ENCODE data around the gene OXNAD1. TPM values are rescaled to one million over a fixed set of nuclear protein-coding genes. Genes with fewer than 3 reads are reported as not detected.

The OXNAD1 gene
- polyA plus RNA-seq, 1 of the 3 experiments (the other 2 are of a cell fraction): 6.9 TPM

DNA sequence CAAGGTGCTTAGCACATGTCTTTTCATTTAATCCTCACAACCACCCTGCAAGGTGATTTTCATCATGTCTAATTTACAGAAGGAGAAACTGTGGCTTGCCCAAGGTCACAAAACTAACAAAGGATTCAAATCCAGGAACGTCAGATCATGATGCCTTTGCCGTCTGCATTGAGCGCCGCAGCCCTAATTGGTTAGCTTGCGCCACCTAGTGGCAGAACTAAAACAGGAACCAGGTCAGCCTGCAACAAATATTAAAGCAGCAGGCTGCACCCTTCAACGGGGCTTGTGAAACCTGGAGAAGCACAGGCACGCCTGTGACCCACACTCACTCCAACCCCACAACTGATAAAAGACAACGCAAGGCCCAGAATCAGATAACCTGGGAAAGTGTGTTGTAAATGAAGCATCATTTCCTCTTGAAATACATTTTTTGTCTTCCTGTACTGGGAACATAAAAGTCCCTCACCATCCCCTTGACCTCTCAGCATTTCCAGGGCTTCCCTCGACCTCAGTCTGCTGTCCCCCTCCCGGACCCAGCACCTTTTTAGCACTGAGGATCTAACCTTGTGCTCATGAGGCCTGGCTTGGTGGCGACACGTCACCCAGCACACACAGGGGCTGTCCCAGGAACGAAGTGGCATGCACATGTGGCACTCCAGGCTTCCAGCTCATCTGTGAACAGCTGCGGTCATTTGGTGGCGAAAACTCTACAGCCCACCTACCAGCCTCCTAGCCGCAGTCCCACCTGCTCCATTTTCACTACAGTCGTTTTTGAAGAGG lies 17.5 kb upstream of the OXNAD1 start:
- no peaks in the 10 kb centered on the region for H3K79me2 ChIP-seq (ENCODE audit: insufficient read depth)
- H3K4me3 ChIP-seq (ENCODE audit: low read depth in 2 of 2, low read length in 1 of 2): no peak overlapping the region; a peak in 1 of 4 replicates
- no peaks in the 10 kb centered on the region for H3F3A ChIP-seq (replicated peaks; ENCODE audit: insufficient read depth)
- 26% methylated on average over 17 of the region's 17 CpGs for WGBS (ENCODE audit: low lambda C conversion rate)
- peak; percentile 76 for DNase-seq
- H3K4me1 ChIP-seq (ENCODE audit: control insufficient read depth in 1 of 2, insufficient read depth in 2 of 2, low read depth in 1 of 2, low read length in 1 of 2): peaks cover 0 to 11% of the 10 kb centered on the region in 2 experiments; a peak in 1 of 4 replicates
- no peaks in the 10 kb centered on the region for H3K27me3 ChIP-seq (ENCODE audit: insufficient read depth)
- ChIA-PET CTCF (interaction anchor here (1.1 to 4.1 kb wide), 13 partner anchors 12 to 1045 kb away, joined by 3 to 30 read pairs (median 4); partner anchors contain the start of genes DPH3, GALNT15 and OXNAD1), POLR2A (no interaction called here)
- no peak overlapping the region for H3K27ac ChIP-seq (ENCODE audit: low read depth in 2 of 2, low read length in 1 of 2)
- H3K9ac ChIP-seq: no peak overlapping the region
- H4K20me1 ChIP-seq (ENCODE audit: insufficient read depth): no peaks in the 10 kb centered on the region
- H2AFZ ChIP-seq (ENCODE audit: low read depth): peak overlapping the region; percentile 78; the same call in 1 of the 2 replicates
- H3K9me3 ChIP-seq: no peaks in the 10 kb centered on the region
- no peaks in the 10 kb centered on the region for H3K36me3 ChIP-seq (replicated peaks in 1 of 2; ENCODE audit: control insufficient read depth in 1 of 2, insufficient read depth in 2 of 2, low read length in 1 of 2)
- peak overlapping the region; percentile 14; the same call in 1 of the 2 replicates for H3K4me2 ChIP-seq
- TF ChIP-seq SMC3 (IDR thresholded peaks at IDR 0.05; ENCODE audit: low read depth, low read length) (peak; percentile 92), MXI1 (IDR thresholded peaks at IDR 0.05; ENCODE audit: low read depth, low read length) (peak; percentile 46; the same call in 1 of the 2 replicates), FOXJ3 (CRISPR knock-in tag; IDR thresholded peaks at IDR 0.05) (no peak), TCF12 (IDR thresholded peaks at IDR 0.05) (no peak), RAD21 (IDR thresholded peaks at IDR 0.05; ENCODE audit: low read length) (peak; percentile 95), RFX5 (IDR thresholded peaks at IDR 0.05; ENCODE audit: low read length) (peak; percentile 22; the same call in 1 of the 2 replicates)
- TF ChIP-seq, protein P1, sequence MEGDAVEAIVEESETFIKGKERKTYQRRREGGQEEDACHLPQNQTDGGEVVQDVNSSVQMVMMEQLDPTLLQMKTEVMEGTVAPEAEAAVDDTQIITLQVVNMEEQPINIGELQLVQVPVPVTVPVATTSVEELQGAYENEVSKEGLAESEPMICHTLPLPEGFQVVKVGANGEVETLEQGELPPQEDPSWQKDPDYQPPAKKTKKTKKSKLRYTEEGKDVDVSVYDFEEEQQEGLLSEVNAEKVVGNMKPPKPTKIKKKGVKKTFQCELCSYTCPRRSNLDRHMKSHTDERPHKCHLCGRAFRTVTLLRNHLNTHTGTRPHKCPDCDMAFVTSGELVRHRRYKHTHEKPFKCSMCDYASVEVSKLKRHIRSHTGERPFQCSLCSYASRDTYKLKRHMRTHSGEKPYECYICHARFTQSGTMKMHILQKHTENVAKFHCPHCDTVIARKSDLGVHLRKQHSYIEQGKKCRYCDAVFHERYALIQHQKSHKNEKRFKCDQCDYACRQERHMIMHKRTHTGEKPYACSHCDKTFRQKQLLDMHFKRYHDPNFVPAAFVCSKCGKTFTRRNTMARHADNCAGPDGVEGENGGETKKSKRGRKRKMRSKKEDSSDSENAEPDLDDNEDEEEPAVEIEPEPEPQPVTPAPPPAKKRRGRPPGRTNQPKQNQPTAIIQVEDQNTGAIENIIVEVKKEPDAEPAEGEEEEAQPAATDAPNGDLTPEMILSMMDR (IDR thresholded peaks at IDR 0.05): peak; percentile 91
- no peaks in the 10 kb centered on the region for H3K9me2 ChIP-seq

DNA sequence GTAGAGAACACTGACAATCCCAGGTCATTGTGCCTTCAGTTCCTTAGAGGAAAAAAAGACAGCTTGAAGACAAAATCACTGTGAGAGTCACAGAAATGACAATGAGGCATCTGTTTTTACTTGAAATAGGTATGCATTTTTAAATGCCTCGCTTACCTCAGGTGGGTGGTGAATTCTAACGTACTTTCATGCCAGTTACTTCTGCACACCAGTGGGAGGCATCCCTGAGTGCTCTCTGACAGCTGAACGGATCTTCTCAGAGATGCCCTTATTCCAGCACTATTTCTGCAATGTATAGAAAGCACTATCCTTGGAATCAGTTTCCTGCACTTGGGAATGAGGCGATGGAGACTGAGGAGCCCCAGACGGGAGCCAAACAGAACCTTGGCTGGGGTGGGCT lies 16.5 kb upstream of the OXNAD1 start:
- 95% methylated on average over 5 of the region's 5 CpGs for WGBS (ENCODE audit: low lambda C conversion rate)

More for the DNA sequence above, 16.5 kb upstream of the OXNAD1 start:
- Histone ChIP-seq H3K4me2 (no peak overlapping the region), H3K27ac (ENCODE audit: low read depth in 2 of 2, low read length in 1 of 2) (no peak overlapping the region), H3K9me2 (no peaks in the 10 kb centered on the region), H3K79me2 (ENCODE audit: insufficient read depth) (no peaks in the 10 kb centered on the region), H4K20me1 (ENCODE audit: insufficient read depth) (no peaks in the 10 kb centered on the region), H3K9me3 (no peaks in the 10 kb centered on the region), H3F3A (replicated peaks; ENCODE audit: insufficient read depth) (no peaks in the 10 kb centered on the region), H2AFZ (ENCODE audit: low read depth) (no peak overlapping the region), H3K9ac (no peak overlapping the region), H3K4me1 (ENCODE audit: control insufficient read depth in 1 of 2, insufficient read depth in 2 of 2, low read depth in 1 of 2, low read length in 1 of 2) (peaks cover 0 to 11% of the 10 kb centered on the region in 2 experiments; a peak in 1 of 4 replicates), H3K27me3 (ENCODE audit: insufficient read depth) (no peaks in the 10 kb centered on the region), H3K36me3 (replicated peaks in 1 of 2; ENCODE audit: control insufficient read depth in 1 of 2, insufficient read depth in 2 of 2, low read length in 1 of 2) (no peaks in the 10 kb centered on the region), H3K4me3 (ENCODE audit: low read depth in 2 of 2, low read length in 1 of 2) (no peak overlapping the region)
- CTCF ChIA-PET: interaction anchor here (0.6 to 4.1 kb wide), 12 partner anchors 16 to 1046 kb away, joined by 3 to 30 read pairs (median 4); partner anchors contain the start of genes DPH3, GALNT15 and OXNAD1
- TF ChIP-seq, protein P2, sequence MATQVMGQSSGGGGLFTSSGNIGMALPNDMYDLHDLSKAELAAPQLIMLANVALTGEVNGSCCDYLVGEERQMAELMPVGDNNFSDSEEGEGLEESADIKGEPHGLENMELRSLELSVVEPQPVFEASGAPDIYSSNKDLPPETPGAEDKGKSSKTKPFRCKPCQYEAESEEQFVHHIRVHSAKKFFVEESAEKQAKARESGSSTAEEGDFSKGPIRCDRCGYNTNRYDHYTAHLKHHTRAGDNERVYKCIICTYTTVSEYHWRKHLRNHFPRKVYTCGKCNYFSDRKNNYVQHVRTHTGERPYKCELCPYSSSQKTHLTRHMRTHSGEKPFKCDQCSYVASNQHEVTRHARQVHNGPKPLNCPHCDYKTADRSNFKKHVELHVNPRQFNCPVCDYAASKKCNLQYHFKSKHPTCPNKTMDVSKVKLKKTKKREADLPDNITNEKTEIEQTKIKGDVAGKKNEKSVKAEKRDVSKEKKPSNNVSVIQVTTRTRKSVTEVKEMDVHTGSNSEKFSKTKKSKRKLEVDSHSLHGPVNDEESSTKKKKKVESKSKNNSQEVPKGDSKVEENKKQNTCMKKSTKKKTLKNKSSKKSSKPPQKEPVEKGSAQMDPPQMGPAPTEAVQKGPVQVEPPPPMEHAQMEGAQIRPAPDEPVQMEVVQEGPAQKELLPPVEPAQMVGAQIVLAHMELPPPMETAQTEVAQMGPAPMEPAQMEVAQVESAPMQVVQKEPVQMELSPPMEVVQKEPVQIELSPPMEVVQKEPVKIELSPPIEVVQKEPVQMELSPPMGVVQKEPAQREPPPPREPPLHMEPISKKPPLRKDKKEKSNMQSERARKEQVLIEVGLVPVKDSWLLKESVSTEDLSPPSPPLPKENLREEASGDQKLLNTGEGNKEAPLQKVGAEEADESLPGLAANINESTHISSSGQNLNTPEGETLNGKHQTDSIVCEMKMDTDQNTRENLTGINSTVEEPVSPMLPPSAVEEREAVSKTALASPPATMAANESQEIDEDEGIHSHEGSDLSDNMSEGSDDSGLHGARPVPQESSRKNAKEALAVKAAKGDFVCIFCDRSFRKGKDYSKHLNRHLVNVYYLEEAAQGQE (IDR thresholded peaks at IDR 0.05; ENCODE audit: low read depth, low read length): no peak
- no peak for TF ChIP-seq EZH2phosphoT487 (IDR thresholded peaks at IDR 0.05; ENCODE audit: borderline replicate concordance, low read depth)
- TF ChIP-seq GATA2 (CRISPR knock-in tag; IDR thresholded peaks at IDR 0.05): no peak
- POLR2A ChIA-PET: no interaction called here
- DNase-seq: no peak
